Measurements from ENCODE around the gene CTNND2. TPM values are rescaled to one million over a fixed set of nuclear protein-coding genes. Genes with fewer than 3 reads are reported as not detected.

Gene CTNND2
- total and polyA plus RNA-seq, 10 donors = 0.93 to 51.0 (median 21.5) TPM

GRCh38 chr5:11224436-11225187 lies 679.6 kb downstream of the CTNND2 start:
- no peak overlapping the region for H3K4me3 ChIP-seq
- no peaks in the 10 kb centered on the region for H3K36me3 ChIP-seq
- H3K27ac ChIP-seq = no peak overlapping the region
- 7 to 33% (median 27%) methylated on average over 1 of the region's 1 CpG for WGBS, 5 donors
- intact Hi-C loops (cut with DNase I; ENCODE audit: low total_unique reads) = no loop called here
- no peaks in the 10 kb centered on the region for H3K9me3 ChIP-seq
- no peaks in the 10 kb centered on the region for H3K4me1 ChIP-seq
- TF ChIP-seq POLR2AphosphoS5 (IDR thresholded peaks at IDR 0.05) (no peak), POLR2A (IDR thresholded peaks at IDR 0.05) (no peak)
- TF ChIP-seq, protein P1, sequence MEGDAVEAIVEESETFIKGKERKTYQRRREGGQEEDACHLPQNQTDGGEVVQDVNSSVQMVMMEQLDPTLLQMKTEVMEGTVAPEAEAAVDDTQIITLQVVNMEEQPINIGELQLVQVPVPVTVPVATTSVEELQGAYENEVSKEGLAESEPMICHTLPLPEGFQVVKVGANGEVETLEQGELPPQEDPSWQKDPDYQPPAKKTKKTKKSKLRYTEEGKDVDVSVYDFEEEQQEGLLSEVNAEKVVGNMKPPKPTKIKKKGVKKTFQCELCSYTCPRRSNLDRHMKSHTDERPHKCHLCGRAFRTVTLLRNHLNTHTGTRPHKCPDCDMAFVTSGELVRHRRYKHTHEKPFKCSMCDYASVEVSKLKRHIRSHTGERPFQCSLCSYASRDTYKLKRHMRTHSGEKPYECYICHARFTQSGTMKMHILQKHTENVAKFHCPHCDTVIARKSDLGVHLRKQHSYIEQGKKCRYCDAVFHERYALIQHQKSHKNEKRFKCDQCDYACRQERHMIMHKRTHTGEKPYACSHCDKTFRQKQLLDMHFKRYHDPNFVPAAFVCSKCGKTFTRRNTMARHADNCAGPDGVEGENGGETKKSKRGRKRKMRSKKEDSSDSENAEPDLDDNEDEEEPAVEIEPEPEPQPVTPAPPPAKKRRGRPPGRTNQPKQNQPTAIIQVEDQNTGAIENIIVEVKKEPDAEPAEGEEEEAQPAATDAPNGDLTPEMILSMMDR (IDR thresholded peaks at IDR 0.05 in 8 of 11, conservative IDR thresholded peaks at IDR 0.05 in 3 of 11) = no peak
- no peak for DNase-seq
- no peaks in the 10 kb centered on the region for H3K27me3 ChIP-seq (replicated peaks in 1 of 7)

DNA sequence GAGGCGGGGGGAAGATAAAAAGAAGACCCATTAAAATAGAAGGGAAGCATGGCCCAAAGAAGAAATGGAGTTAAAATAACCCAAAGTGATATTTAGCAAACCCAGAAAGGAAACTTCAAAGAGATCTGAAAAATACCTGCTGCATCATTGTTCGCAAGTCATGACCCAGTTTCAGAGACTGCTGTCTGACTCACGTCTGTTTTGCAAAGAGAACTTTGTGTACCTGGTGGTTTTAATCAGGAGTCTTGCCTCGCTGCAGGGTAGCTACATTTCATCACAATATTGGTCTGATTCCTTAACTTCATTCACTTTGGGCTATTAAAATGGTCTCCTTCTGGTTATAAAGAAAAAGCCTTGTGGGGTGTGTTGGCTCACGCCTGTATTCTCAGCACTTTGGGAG lies 682.1 kb downstream of the CTNND2 start:
- TF ChIP-seq POLR2AphosphoS5 (IDR thresholded peaks at IDR 0.05) (no peak), POLR2A (IDR thresholded peaks at IDR 0.05) (no peak)
- TF ChIP-seq, protein P1 (IDR thresholded peaks at IDR 0.05 in 8 of 11, conservative IDR thresholded peaks at IDR 0.05 in 3 of 11) = no peak
- Histone ChIP-seq H3K36me3 (no peaks in the 10 kb centered on the region), H3K27me3 (replicated peaks in 1 of 7) (no peaks in the 10 kb centered on the region), H3K9me3 (no peaks in the 10 kb centered on the region), H3K4me1 (no peaks in the 10 kb centered on the region), H3K4me3 (no peak overlapping the region), H3K27ac (no peak overlapping the region)
- whole genome bisulfite sequencing, 5 donors = 80 to 90% (median 84%) methylated on average over 5 of the region's 5 CpGs
- intact Hi-C loops (cut with DNase I; ENCODE audit: low total_unique reads) = no loop called here
- no peak for DNase-seq

GRCh38 chr5:11214864-11215644 lies 689.2 kb downstream of the CTNND2 start:
- Histone ChIP-seq H3K36me3 (no peaks in the 10 kb centered on the region), H3K27ac (no peak overlapping the region), H3K4me1 (no peaks in the 10 kb centered on the region), H3K9me3 (peaks cover 0 to 8% (median 3%) of the 10 kb centered on the region in 8 donors), H3K4me3 (no peak overlapping the region), H3K27me3 (replicated peaks in 1 of 7) (no peaks in the 10 kb centered on the region)
- intact Hi-C loops (cut with DNase I; ENCODE audit: low total_unique reads) = no loop called here
- no peak for DNase-seq
- WGBS, 5 donors = 76 to 90% (median 82%) methylated on average over 7 of the region's 7 CpGs
- TF ChIP-seq POLR2AphosphoS5 (IDR thresholded peaks at IDR 0.05) (no peak), POLR2A (IDR thresholded peaks at IDR 0.05) (no peak)
- TF ChIP-seq, protein P1 (IDR thresholded peaks at IDR 0.05 in 8 of 11, conservative IDR thresholded peaks at IDR 0.05 in 3 of 11) = no peak

DNA sequence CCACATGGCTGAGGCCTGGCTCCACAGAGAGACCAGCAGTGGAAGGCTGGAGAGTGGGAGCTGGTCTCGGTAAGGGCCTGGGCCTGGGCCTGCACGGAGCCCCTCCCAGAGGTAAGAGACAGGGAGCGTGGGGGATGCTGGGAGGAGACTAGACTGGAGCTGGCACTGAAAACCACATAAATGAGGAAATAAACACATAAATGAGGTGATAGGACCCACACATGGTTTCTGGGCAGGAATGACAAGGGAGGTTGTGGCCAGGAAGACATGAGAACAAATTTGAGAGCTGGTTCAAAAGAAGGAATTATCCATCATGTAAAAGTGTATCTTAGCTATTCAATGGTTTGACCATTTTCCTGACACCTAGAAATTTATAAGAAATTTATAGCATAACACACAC lies 691.5 kb downstream of the CTNND2 start:
- intact Hi-C loops (cut with DNase I; ENCODE audit: low total_unique reads) = no loop called here
- WGBS, 5 donors = 41 to 77% (median 60%) methylated on average over 3 of the region's 3 CpGs
- Histone ChIP-seq H3K4me1 (no peaks in the 10 kb centered on the region), H3K36me3 (no peaks in the 10 kb centered on the region), H3K9me3 (peaks cover 0 to 8% (median 3%) of the 10 kb centered on the region in 8 donors), H3K27me3 (replicated peaks in 1 of 7) (no peaks in the 10 kb centered on the region), H3K4me3 (no peak overlapping the region), H3K27ac (no peak overlapping the region)
- no peak for DNase-seq
- no peak for TF ChIP-seq POLR2A (IDR thresholded peaks at IDR 0.05)
